ENCODE data around the gene WDTC1. TPM values are rescaled to one million over a fixed set of nuclear protein-coding genes. Genes with fewer than 3 reads are reported as not detected.

The WDTC1 gene
- total RNA-seq, 1 experiment from 2014 or later, result 20.1 TPM

DNA sequence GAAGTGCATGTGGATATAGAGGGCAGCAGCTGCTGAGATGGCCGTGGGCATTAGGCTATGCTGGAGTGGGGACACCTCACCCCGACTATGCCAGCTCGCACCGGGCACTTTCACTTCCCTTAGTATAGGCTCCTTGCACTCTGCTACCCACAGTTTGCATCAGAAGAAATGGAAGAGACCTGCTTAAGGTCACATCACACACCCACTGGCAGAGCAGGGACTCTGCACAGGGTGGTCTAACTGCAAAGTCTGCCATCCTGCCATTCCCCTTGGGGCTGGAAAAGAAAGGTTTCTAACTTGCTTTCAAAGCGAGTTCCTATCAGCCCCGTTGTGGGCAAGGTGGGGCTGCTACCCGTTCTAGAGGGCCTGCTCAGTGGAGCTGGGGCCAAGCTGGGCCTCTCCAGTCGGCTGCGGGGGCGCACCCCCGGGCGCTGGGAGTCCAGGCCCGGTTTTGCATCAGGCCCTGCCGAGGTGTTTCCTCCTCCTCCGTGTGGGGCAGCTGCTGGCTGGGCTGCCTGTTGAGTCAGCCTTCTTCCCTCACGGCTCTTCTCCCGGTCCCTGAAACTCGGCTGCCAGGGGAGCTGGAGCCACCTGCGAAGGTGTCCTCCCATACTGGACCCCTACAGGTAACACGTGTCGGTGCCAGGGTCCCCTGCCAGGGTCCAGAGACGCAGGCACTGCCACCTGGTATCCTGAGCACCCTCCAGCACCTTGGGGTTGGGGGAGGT lies 107.3 kb downstream of the WDTC1 start, which contains the start of gene SYTL1 (continued):
- TF ChIP-seq CTCF (IDR thresholded peaks at IDR 0.05) (no peak), GTF2I (CRISPR knock-in tag; conservative IDR thresholded peaks at IDR 0.05) (no peak), GABPB1 (CRISPR knock-in tag; IDR thresholded peaks at IDR 0.05) (peak; percentile 79), NFYB (CRISPR knock-in tag; conservative IDR thresholded peaks at IDR 0.05; ENCODE audit: low read depth) (no peak), FOXP4 (CRISPR knock-in tag; IDR thresholded peaks at IDR 0.05) (no peak), PREB (CRISPR knock-in tag; IDR thresholded peaks at IDR 0.05; ENCODE audit: borderline replicate concordance) (no peak), FOXP1 (CRISPR knock-in tag; IDR thresholded peaks at IDR 0.05; ENCODE audit: borderline replicate concordance) (peak; percentile 31; the same call in 1 of the 2 replicates), SP1 (CRISPR knock-in tag; conservative IDR thresholded peaks at IDR 0.05) (no peak), TEAD4 (CRISPR knock-in tag; IDR thresholded peaks at IDR 0.05) (no peak), ATF1 (CRISPR knock-in tag; IDR thresholded peaks at IDR 0.05) (0 out of 2 replicates have a peak, but pooled peaks have one; percentile 31), JAZF1 (CRISPR knock-in tag; IDR thresholded peaks at IDR 0.05) (no peak), AFF4 (CRISPR knock-in tag; IDR thresholded peaks at IDR 0.05; ENCODE audit: borderline replicate concordance) (peak; percentile 66; the same call in 1 of the 2 replicates), ERG (CRISPR knock-in tag; IDR thresholded peaks at IDR 0.05) (no peak), NR3C1 (CRISPR knock-in tag; conservative IDR thresholded peaks at IDR 0.05; ENCODE audit: low read depth) (no peak), ETV6 (CRISPR knock-in tag; IDR thresholded peaks at IDR 0.05) (no peak), PRRX2 (CRISPR knock-in tag; IDR thresholded peaks at IDR 0.05) (no peak), ZNF232 (CRISPR knock-in tag; IDR thresholded peaks at IDR 0.05) (no peak)
- TF ChIP-seq, protein P1, sequence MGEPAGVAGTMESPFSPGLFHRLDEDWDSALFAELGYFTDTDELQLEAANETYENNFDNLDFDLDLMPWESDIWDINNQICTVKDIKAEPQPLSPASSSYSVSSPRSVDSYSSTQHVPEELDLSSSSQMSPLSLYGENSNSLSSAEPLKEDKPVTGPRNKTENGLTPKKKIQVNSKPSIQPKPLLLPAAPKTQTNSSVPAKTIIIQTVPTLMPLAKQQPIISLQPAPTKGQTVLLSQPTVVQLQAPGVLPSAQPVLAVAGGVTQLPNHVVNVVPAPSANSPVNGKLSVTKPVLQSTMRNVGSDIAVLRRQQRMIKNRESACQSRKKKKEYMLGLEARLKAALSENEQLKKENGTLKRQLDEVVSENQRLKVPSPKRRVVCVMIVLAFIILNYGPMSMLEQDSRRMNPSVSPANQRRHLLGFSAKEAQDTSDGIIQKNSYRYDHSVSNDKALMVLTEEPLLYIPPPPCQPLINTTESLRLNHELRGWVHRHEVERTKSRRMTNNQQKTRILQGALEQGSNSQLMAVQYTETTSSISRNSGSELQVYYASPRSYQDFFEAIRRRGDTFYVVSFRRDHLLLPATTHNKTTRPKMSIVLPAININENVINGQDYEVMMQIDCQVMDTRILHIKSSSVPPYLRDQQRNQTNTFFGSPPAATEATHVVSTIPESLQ (CRISPR knock-in tag; IDR thresholded peaks at IDR 0.05), result no peak
- TF ChIP-seq, protein P2, sequence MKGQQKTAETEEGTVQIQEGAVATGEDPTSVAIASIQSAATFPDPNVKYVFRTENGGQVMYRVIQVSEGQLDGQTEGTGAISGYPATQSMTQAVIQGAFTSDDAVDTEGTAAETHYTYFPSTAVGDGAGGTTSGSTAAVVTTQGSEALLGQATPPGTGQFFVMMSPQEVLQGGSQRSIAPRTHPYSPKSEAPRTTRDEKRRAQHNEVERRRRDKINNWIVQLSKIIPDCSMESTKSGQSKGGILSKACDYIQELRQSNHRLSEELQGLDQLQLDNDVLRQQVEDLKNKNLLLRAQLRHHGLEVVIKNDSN (CRISPR knock-in tag; IDR thresholded peaks at IDR 0.05), result no peak
- TF ChIP-seq, protein P3, sequence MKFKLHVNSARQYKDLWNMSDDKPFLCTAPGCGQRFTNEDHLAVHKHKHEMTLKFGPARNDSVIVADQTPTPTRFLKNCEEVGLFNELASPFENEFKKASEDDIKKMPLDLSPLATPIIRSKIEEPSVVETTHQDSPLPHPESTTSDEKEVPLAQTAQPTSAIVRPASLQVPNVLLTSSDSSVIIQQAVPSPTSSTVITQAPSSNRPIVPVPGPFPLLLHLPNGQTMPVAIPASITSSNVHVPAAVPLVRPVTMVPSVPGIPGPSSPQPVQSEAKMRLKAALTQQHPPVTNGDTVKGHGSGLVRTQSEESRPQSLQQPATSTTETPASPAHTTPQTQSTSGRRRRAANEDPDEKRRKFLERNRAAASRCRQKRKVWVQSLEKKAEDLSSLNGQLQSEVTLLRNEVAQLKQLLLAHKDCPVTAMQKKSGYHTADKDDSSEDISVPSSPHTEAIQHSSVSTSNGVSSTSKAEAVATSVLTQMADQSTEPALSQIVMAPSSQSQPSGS (CRISPR knock-in tag; IDR thresholded peaks at IDR 0.05; ENCODE audit: borderline replicate concordance, low read depth), result no peak
